ENCODE measurements around the gene GPR162.
"Not testable (repeated sequence)": the region's sequence is repeated elsewhere in the genome, so short reads cannot be mapped to it uniquely, and the experiment has no call there.

Gene GPR162

DNA sequence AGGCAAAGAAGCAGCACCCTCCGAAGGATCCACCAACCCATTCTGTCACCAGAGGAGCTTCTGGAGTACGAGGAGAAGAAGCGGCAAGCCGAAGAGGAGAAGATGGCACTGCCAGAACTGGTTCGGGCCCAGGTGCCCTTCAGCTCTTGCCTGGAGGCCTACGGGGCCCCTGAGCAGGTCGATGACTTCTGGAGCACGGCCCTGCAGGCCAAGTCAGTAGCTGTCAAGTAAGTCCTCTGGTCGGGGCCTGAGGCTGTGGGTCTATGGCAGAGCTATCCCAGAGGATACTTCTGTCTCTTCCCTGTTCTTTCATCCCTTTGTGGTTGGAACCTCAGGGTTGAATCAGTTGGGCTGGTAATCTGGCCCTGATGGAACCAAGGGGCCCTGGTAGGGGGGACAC lies 39.8 kb downstream of the GPR162 start:
- no peak for DNase-seq

DNA sequence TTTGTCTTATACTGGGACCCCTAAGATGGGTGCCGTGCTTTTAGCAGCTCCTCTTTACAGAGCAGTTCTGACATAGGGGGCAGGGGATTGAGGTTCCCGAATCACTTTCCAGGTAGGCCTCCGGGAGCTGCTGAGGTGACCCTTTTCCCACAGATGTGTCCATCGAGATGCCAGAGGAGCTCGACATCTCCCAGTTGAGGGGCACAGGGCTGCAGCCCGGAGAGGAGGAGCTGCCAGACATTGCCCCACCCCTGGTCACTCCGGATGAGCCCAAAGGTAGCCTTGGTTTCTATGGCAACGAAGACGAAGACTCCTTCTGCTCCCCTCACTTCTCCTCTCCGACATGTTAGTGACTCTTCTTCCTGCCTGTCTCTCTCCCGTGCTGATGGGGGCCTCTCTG lies 41.4 kb downstream of the GPR162 start:
- DNase-seq, result no peak

DNA sequence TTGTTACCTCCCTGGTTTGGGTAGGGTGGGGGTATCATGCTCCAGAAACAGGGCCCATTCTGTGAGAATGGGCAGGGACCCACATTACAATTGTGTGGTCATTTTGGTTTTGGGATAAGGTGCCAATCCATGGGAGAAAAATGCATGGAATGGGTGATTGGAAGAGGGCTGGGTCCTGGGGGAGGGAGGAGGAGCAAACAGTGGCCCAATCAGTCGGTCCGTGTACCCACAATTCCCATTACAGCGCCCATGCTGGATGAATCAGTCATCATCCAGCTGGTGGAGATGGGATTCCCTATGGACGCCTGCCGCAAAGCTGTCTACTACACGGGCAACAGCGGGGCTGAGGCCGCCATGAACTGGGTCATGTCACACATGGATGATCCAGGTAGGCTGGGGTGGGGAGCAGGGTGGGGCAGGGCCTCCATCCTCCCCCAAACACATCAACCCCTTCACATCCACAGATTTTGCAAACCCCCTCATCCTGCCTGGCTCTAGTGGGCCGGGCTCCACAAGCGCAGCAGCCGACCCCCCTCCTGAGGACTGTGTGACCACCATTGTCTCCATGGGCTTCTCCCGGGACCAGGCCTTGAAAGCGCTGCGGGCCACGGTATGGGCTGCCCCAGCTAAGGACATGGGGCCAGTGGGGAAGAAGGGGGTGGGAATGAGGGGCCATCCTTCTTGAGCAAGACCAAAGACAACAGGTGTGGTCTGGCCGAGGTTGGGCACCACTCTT lies 42.1 kb downstream of the GPR162 start:
- no peak for DNase-seq

DNA sequence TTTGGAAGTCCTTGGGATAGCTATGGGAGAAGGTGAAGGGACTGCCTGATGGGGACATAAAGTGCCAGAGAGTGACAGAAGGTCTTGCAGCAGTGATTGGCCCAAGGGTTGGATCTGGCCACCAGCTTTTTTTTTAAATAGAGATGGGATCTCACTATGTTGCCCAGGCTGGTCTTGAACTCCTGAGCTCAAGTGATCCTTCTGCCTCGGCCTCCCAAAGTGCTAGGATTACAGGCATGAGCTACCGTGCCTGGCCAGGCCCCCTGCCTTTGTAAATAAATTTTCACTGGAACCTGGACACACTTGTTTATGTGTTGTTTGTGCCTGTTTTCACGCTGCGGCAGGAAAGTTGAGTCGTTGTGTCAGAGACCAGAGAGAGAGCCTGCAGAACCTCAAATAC lies 43.7 kb downstream of the GPR162 start:
- DNase-seq, result not testable (repeated sequence)

DNA sequence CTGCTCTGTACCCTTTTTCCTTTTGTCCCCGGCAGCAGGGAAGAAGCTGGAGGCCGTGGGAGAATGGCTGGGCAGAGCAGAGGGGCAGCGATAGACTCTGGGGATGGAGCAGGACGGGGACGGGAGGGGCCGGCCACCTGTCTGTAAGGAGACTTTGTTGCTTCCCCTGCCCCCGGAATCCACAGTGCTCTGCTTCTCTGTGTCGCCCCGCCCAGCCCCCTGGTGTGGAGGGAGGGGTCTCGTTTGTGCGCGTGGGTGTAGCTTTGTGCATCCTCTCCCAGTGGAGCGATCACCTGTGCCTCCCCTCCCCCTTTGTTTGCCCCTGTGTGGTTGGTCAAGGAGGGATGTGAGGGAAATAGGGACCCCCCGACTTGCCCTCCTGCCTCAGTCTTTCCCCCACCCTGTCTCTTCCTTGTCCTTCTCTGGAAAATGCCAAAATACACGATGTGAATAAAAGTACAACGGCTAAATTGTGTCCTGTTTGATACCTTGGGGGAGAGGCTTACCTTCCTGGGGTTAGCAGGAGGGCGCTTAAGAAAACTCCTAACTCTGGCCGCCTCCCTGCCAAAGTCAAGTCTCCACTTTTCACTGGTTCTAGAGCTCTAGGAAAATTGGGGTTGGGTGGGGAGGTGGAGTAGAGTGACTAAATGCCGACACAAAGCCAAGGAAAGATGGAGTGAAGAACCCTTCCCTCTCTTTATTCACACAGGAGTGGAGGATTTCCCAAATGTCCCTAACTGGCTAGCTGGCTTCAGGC lies 44.7 kb downstream of the GPR162 start:
- no peak for DNase-seq

DNA sequence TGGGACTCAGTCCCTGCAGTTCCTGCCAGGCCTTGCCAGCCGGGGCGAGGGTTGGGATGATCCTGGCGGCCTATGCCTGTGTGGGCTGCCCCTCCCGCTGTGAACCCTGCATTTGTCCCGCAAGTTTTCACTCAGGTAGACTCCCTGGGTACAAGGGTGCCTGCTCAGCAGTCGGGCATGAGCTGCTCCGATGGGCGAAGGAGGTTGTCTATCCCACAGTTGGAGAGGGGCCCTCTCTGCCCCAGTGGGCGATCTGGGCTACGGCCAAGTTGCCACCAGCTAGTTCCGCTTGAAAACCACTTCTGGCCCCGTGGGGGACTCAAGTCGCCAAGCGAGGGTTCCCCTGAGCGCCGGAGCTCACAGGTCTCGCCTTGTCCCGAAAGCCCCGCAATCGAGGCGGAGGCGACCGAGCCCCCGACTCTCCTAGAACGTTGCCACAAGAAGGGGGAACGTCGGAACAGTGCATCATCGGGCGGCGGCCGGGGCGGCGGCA lies 45.3 kb downstream of the GPR162 start:
- no peak for DNase-seq

DNA sequence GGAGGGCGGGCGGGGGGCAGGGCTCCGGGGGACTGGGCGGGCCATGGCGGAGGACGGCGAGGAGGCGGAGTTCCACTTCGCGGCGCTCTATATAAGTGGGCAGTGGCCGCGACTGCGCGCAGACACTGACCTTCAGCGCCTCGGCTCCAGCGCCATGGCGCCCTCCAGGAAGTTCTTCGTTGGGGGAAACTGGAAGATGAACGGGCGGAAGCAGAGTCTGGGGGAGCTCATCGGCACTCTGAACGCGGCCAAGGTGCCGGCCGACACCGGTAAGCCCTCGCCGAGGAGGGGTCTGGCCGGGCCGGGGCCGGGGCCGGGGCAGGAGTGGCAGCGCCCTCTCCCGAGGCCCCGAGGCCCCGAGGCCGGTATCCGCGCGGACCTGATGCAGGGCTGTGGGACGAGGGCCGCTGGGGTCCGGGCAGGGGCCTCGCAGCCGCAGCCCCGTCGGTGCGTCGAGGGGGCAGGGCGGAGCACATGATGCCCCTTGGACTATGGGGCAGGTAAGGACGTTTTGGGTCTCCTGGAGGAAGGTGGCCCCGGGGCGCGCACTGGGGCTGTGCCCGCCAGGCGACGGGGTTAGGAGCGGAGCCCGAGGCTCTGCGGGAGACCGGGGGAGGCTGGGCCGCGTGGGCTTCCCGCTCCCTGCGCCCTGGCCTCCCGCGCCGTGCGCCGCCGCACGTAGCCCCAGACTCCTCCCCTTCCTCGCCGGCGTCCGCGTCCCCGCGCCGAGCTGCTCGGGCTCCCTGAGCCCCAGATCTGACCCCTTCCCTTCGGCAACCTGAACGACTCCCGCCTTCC lies 46.0 kb downstream of the GPR162 start, which contains the start of gene TPI1:
Gene TPI1, plus strand, starts transcription at position 119 of the 798 bp plus-strand sequence. Its CDS starts 36 bp downstream, at position 155.
- DNase-seq, result peak; percentile 80 to 83

DNA sequence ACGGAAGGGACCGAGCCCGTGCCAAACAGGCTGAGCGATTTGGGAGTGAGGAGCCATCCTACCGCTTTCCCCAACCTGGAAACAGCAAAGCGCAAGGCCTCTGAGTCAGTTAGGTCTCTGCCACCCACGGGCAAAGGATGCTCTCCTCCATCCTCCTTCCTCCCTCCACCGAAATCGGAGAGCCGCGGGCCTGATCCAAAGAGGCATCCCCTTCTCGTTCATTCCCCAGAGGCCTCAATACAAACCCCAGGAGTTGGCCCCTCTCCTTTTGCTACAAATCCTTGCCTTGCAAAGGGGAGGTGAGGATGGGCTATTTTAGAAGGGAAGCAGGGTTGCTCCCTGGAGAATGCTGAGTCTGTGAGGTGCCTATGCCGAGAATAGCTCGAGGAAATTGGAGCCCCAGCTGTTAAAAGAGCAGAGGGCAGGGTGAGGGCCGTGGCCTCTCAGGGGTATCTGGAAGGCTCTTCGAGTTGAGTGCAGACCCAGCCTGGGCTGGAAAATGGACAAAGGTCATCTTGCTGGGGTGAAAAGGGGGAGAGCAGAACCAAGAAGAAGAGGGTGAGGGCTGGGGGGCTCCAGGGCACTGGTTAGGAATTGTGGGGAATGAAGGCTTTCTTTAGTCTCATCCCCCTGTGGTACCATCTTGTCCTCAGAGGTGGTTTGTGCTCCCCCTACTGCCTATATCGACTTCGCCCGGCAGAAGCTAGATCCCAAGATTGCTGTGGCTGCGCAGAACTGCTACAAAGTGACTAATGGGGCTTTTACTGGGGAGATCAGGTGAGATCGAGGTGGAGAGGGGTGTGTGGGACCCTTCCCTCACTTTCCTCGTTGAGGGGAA lies 46.8 kb downstream of the GPR162 start:
- DNase-seq, result peak in 1 of 2 donors; percentile 24

DNA sequence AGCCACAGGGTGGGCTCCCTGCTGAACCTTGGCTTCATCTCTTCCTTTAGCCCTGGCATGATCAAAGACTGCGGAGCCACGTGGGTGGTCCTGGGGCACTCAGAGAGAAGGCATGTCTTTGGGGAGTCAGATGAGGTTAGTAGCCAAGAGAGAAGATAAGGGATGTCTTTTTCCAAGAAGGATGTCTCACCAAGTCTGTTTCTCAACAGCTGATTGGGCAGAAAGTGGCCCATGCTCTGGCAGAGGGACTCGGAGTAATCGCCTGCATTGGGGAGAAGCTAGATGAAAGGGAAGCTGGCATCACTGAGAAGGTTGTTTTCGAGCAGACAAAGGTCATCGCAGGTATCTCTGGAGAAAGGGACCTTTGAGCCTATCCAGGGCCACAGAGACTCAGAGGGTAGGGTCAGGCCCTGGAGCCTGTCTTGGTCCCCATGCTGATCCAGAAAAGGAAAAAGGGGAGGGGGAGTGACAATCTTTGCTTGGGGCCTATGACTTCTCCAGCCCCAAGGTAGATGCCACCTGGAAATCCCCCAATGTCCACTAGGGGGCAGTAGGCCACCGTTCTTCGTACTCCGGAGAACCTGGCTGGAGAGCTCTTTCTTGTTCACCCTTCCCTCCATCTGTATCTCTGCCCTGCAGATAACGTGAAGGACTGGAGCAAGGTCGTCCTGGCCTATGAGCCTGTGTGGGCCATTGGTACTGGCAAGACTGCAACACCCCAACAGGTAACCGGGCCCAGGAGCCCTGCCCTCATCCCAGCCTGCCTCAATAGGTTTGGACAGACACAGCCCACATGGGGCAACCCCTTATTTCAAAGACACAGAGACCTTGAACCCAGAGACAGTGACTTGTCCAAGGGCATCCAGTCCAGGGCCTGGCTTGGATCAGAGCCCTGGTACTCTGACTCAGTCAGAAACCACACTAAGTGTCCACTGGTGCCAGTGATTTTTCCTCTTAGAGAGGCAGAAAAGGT lies 47.7 kb downstream of the GPR162 start:
- peak; percentile 84 to 88 for DNase-seq

DNA sequence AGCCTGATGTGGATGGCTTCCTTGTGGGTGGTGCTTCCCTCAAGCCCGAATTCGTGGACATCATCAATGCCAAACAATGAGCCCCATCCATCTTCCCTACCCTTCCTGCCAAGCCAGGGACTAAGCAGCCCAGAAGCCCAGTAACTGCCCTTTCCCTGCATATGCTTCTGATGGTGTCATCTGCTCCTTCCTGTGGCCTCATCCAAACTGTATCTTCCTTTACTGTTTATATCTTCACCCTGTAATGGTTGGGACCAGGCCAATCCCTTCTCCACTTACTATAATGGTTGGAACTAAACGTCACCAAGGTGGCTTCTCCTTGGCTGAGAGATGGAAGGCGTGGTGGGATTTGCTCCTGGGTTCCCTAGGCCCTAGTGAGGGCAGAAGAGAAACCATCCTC lies 48.7 kb downstream of the GPR162 start:
- DNase-seq, result not testable (repeated sequence)

DNA sequence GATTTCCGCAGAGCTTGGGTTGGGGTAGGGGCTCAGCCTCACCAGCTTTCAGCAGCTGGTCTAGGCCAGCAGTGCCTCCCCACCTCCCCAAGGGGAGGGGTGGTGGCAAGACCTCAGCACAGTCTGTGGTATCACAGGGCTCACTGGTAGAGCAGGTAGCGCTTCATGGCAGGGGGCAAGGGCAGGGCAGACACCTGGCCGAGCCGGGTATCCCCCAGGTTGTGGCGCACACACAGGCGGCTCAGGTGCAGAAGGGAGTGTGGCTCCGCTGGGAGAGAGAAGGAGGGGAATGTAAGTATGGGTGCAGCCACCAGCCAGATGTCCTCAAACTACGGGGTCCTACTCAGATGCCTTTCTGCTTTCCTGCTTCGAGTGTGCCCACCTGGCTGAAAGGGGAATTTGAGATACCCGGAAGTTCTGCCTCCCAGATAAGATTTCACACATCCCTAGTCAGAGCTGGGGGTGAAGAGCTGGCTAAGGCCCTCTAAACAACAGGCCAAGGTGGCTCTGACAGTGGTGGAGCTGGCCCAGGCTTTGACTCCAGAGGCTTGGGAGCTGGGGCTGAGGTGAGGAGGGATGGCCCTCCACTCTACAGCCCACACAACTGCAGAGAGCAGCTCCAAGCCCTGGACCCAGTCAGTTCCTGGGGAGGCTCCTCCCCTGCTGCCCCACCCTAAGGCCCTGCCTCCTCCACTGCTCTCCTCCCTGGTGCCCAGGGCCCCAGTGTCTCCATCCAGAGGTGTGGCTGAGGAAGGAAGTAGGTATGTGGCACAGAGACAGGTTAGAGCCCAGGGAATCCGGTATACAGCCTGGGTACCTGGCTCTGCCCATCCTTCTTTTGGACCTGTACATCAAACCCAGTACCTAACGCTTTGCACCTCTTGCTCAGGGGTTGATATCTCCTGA lies 49.7 kb downstream of the GPR162 start:
- peak; percentile 37 to 66 for DNase-seq

DNA sequence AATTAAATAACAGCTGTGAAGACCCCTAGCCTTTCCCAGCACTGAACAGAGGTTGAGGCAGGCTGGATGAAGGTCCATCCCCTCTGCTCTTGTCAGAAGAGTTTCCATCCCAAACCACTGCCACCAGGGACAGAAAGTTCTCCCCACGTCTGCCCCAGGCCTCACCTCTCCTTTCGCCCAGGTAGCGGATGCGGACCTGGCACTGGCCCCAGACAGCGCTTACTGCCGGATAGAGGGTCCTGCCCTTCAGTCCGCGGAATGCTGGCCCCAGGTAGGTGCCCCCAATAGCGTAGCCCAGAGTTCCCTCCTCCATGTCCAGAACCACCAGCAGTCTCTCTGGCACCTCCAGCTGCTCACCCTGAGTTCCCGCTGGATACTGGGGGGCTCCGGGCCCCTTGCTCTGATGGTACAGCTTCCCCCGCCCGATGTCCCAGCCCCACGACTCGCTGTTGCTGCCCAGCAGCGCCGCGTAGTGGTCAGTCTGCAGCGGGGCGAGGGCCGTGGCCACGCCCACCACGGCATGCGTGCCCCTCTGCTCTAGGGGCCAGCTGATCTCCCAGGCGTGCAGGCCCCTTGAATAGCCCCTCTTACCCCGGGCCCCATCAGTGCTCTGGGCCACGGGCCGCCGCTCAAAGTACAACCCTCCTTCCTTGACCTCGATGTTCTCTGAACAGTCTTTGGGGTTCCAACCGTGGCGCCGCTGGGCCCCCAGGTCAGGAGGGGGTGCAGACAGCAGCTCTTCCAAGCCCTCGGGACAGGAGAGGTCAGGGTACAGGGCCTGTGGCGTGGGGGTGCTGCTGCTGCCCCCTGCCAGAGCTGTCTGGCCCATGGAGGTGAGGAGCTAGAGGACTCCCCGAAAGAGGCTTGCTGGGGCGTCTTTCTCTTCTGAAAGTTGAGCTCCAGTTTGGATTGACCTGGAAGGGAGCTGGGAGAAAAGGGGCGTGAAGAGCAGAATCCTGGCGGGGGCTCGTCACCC lies 50.7 kb downstream of the GPR162 start:
- DNase-seq, result peak; percentile 88 to 90

DNA sequence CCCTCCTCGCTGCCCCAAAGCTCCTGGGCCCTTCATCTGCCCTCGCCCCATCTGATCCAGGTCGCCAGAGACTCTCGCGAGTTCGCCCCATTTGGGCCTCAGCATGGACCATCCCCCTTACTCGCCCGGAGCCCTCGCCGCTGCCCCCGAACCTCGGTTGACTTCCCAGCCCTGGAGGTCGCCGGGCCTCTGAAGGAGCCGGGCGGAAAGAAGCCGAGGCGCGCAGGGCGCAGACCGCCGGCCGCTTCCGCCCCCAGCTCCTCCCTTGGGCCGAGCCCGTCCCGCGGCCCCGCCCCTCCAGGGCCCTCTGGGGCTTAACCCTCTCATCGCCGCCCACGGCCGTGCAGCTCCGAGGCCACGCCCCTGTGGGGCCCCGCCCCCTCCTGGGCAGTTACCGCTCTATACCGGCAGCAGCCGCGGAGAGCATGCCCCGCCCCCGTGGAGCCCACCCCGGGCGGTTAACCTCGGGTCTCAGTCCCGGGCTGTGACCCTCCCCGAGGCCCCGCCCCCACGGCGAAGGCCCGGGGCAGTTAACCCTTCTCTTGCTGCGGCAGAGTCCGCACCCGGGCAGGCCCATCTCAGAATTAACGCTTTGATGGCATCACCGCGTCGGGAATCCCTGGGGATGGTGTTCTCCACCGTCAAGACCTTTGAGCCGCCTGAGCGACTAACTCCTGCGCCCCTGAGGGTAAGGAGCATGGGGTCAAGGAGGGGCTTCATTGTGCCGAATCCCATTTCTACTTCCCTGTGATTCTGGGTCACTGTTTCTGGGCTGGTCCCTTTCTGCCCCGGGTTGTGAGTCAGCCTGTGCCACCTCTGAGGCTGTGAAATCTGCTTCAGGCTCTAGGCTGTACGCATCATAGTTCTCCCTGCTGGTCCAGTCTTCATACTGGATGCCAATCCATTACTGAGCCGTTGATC lies 51.7 kb downstream of the GPR162 start, which contains the start of gene SPSB2:
Gene SPSB2, minus strand, starts transcription at position 210 of the 921 bp plus-strand sequence. CDS start 402 bp downstream, outside the sequence.
- DNase-seq, result peak; percentile 100

DNA sequence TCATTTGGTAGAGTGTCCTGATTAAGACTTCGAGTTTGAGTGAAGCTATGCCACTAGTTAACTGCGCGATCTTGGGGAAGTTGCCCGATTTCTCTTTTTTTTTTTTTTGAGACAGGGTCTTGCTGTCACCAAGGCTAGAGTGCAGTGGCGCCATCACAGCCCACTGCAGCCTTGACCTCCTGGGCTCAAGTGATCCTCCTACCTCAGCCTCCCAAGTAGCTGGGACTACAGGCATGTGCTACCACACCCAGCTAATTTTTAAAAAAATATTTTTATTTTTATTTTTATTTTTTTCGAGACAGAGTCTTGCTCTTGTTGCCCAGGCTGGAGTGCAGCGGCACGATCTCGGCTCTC lies 52.4 kb downstream of the GPR162 start:
- not testable (repeated sequence) for DNase-seq

Measured in stimulated activated CD4-positive, alpha-beta T cell treated with anti-CD3 and anti-CD28 coated beads, Interleukin-2, amount 100 ng/mL, for 24 hours (primary cell).